K562 (cell line): ENCODE measurements around the gene RHOF. TPM values are rescaled to one million over a fixed set of nuclear protein-coding genes. Genes with fewer than 3 reads are reported as not detected.

ENCODE experiments used
- EHMT2 ChIP-seq: fragments of 450-650 bp; IDR thresholded peaks from 2 replicates; pipeline ENCODE4 v1.6.1; 2018; ENCODE audit warnings: antibody characterized with exemption
- EZH2 ChIP-seq: IDR thresholded peaks from 2 replicates; pipeline ENCODE4 v1.6.1; 2012; ENCODE audit warnings: low read depth, mild to moderate bottlenecking, inconsistent platforms, low read length, borderline replicate concordance
- FUS ChIP-seq: fragments of 200-400 bp; formaldehyde crosslinking; optimal IDR thresholded peaks from 2 replicates; pipeline ENCODE3; 2017; ENCODE audit warnings: low read depth, low read length
- L3MBTL2 ChIP-seq: fragments of 450-650 bp; IDR thresholded peaks from 2 replicates; pipeline ENCODE4 v1.6.1; 2016; ENCODE audit warnings: mild to moderate bottlenecking, moderate library complexity
- MYBL2 ChIP-seq, 2 experiments: fragments of 450-650 bp in 1 of 2; sonication (generic) in 1 of 2; formaldehyde crosslinking in 1 of 2; IDR thresholded peaks; 2 replicates each; pipeline versions ENCODE4 v1.6.1 to v1.8.1; 2017 to 2022; ENCODE audit warnings: borderline replicate concordance in 1 of 2, inconsistent platforms in 1 of 2, low read depth in 1 of 2, mild to moderate bottlenecking in 1 of 2, missing genetic modification reagents in 1 of 2, moderate library complexity in 1 of 2
- NR2F6 ChIP-seq: fragments of 450-650 bp; formaldehyde crosslinking; IDR thresholded peaks from 2 replicates; pipeline ENCODE4 v1.4.0; 2020; ENCODE audit warnings: mild to moderate bottlenecking
- SUPT5H ChIP-seq: fragments of 450-650 bp; IDR thresholded peaks from 2 replicates; pipeline ENCODE4 v1.6.1; 2016
- YBX1 ChIP-seq: fragments of 450-650 bp; IDR thresholded peaks from 2 replicates; pipeline ENCODE4 v1.7.1; 2016; ENCODE audit warnings: mild to moderate bottlenecking
- ZFP1 ChIP-seq: fragments of 450-650 bp; formaldehyde crosslinking; IDR thresholded peaks from 2 replicates; pipeline ENCODE4 v1.4.0; 2020; ENCODE audit warnings: mild to moderate bottlenecking, mixed read lengths
- ZNF133 ChIP-seq: fragments of 250-450 bp; sonication (Bioruptor Pico); IDR thresholded peaks from 2 replicates; pipeline ENCODE4 v1.4.0; 2020; ENCODE audit warnings: mild to moderate bottlenecking
- ZNF699 ChIP-seq: fragments of 250-450 bp; sonication (Bioruptor Pico); IDR thresholded peaks from 2 replicates; pipeline ENCODE4 v1.8.0; 2021; ENCODE audit warnings: mild to moderate bottlenecking, moderate library complexity; ENCODE audit not compliant: insufficient replicate concordance
- ZNF707 ChIP-seq: fragments of 250-450 bp; sonication (Bioruptor Pico); conservative IDR thresholded peaks from 2 replicates; pipeline ENCODE4 v1.8.0; 2022; ENCODE audit warnings: inconsistent platforms, mild to moderate bottlenecking, moderate library complexity
- polyA plus RNA-seq, 8 experiments: library from polyadenylated mRNA; depleted of rRNA in 4 of 8; stranded (reverse) in 5 of 8; unstranded in 3 of 8; fragments of >200 nt; fragmentation: Nextera tagmentation in 2 of 8; fragmentation: Illumina TruSeq in 1 of 8; extraction: Ambion mirVana in 2 of 8; extraction: Trizol in 1 of 8; gene quantifications; 2 replicates each; pipeline versions ENCODE4 v1.2.1 to v1.2.3, GENCODE V29; 2011 to 2014; ENCODE audit warnings: inconsistent platforms in 1 of 8, missing spikeins in 1 of 8
- total RNA-seq, 7 experiments: library from RNA; depleted of rRNA in 6 of 7; stranded (reverse); fragments of >200 nt in 6 of 7; fragmentation: Illumina TruSeq in 2 of 7; extraction: Trizol in 2 of 7; gene quantifications; 2 replicates each; pipeline versions ENCODE4 v1.2.1 to v1.2.3, GENCODE V29; 2011 to 2021; ENCODE audit warnings: low replicate concordance in 1 of 7
- TF ChIP-seq, protein P1 (sequence below): fragments of 250-450 bp; sonication (Bioruptor Pico); IDR thresholded peaks from 2 replicates; pipeline ENCODE4 v1.8.0; 2022; ENCODE audit warnings: inconsistent platforms, mild to moderate bottlenecking, moderate library complexity, borderline replicate concordance
- TF ChIP-seq, protein P2 (sequence below): IDR thresholded peaks from 3 replicates; pipeline ENCODE4 v1.6.1; 2011; ENCODE audit warnings: borderline replicate concordance, mild to moderate bottlenecking, moderate library complexity; ENCODE audit not compliant: insufficient read length; ENCODE audit errors: extremely low read depth
- TF ChIP-seq, protein P3 (sequence below): fragments of 250-450 bp; sonication (Bioruptor Pico); IDR thresholded peaks from 2 replicates; pipeline ENCODE4 v1.4.0; 2020; ENCODE audit warnings: borderline replicate concordance
- TF ChIP-seq, protein P4 (sequence below), 2 experiments: fragments of 450-650 bp; IDR thresholded peaks; 2 replicates each; pipeline ENCODE4 v1.6.1; 2016
- TF ChIP-seq, protein P5 (sequence below): sonication (generic); formaldehyde crosslinking; IDR thresholded peaks from 2 replicates; pipeline ENCODE4 v1.8.0; 2023; ENCODE audit warnings: mild to moderate bottlenecking, missing genetic modification reagents

Gene RHOF
- total and polyA plus RNA-seq, 9 of the 15 experiments (the other 6 are each of a cell fraction or from before 2014, with no cell fraction given) = 0.13 to 10.1 (median 4.0) TPM

DNA sequence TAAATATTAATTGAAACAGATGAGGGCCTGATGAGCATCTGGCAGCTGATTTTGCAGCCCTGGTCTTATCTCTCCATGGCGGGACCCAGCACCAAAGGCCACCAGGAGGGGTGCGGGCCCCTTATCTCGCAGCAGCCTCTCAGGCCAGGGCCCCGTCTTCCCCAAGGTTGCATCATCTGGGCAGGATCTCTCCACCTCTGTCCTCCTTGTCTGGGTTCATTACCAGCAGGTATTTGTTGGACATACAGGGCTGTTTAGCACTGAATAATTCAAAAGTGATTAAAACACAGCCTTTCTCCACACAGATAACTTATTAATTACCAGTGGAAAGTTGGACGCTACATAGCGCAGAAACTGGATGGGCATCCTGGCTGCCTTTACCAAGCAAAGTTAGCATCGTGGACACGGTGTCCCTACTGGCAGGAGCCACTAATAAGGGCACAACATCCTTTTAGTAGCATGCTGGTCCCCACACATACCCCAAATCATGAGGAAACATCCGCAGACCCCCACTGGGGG is 55.1 kb downstream of the RHOF start (continued):
- TF ChIP-seq MYBL2 (IDR thresholded peaks at IDR 0.05; ENCODE audit: low read depth) (no peak), MYBL2 (CRISPR knock-in tag; IDR thresholded peaks at IDR 0.05; ENCODE audit: borderline replicate concordance) (no peak), ZNF133 (CRISPR knock-in tag) (no peak), ZNF707 (CRISPR knock-in tag) (no peak), EZH2 (no peak), FUS (no peak), SUPT5H (no peak), ZFP1 (no peak), NR2F6 (CRISPR knock-in tag) (no peak), L3MBTL2 (peak; percentile 36), ZNF699 (CRISPR knock-in tag) (no peak), EHMT2 (no peak), YBX1 (no peak)
- TF ChIP-seq, protein P1, sequence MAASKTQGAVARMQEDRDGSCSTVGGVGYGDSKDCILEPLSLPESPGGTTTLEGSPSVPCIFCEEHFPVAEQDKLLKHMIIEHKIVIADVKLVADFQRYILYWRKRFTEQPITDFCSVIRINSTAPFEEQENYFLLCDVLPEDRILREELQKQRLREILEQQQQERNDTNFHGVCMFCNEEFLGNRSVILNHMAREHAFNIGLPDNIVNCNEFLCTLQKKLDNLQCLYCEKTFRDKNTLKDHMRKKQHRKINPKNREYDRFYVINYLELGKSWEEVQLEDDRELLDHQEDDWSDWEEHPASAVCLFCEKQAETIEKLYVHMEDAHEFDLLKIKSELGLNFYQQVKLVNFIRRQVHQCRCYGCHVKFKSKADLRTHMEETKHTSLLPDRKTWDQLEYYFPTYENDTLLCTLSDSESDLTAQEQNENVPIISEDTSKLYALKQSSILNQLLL (CRISPR knock-in tag) = no peak
- TF ChIP-seq, protein P2, sequence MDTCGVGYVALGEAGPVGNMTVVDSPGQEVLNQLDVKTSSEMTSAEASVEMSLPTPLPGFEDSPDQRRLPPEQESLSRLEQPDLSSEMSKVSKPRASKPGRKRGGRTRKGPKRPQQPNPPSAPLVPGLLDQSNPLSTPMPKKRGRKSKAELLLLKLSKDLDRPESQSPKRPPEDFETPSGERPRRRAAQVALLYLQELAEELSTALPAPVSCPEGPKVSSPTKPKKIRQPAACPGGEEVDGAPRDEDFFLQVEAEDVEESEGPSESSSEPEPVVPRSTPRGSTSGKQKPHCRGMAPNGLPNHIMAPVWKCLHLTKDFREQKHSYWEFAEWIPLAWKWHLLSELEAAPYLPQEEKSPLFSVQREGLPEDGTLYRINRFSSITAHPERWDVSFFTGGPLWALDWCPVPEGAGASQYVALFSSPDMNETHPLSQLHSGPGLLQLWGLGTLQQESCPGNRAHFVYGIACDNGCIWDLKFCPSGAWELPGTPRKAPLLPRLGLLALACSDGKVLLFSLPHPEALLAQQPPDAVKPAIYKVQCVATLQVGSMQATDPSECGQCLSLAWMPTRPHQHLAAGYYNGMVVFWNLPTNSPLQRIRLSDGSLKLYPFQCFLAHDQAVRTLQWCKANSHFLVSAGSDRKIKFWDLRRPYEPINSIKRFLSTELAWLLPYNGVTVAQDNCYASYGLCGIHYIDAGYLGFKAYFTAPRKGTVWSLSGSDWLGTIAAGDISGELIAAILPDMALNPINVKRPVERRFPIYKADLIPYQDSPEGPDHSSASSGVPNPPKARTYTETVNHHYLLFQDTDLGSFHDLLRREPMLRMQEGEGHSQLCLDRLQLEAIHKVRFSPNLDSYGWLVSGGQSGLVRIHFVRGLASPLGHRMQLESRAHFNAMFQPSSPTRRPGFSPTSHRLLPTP = no peak
- TF ChIP-seq, protein P3, sequence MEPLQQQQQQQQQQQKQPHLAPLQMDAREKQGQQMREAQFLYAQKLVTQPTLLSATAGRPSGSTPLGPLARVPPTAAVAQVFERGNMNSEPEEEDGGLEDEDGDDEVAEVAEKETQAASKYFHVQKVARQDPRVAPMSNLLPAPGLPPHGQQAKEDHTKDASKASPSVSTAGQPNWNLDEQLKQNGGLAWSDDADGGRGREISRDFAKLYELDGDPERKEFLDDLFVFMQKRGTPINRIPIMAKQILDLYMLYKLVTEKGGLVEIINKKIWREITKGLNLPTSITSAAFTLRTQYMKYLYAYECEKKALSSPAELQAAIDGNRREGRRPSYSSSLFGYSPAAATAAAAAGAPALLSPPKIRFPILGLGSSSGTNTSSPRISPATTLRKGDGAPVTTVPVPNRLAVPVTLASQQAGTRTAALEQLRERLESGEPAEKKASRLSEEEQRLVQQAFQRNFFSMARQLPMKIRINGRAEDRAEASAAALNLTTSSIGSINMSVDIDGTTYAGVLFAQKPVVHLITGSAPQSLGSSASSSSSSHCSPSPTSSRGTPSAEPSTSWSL (CRISPR knock-in tag) = no peak
- TF ChIP-seq, protein P4, sequence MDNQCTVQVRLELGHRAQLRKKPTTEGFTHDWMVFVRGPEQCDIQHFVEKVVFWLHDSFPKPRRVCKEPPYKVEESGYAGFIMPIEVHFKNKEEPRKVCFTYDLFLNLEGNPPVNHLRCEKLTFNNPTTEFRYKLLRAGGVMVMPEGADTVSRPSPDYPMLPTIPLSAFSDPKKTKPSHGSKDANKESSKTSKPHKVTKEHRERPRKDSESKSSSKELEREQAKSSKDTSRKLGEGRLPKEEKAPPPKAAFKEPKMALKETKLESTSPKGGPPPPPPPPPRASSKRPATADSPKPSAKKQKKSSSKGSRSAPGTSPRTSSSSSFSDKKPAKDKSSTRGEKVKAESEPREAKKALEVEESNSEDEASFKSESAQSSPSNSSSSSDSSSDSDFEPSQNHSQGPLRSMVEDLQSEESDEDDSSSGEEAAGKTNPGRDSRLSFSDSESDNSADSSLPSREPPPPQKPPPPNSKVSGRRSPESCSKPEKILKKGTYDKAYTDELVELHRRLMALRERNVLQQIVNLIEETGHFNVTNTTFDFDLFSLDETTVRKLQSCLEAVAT (IDR thresholded peaks at IDR 0.05) = no peak
- TF ChIP-seq, protein P5, sequence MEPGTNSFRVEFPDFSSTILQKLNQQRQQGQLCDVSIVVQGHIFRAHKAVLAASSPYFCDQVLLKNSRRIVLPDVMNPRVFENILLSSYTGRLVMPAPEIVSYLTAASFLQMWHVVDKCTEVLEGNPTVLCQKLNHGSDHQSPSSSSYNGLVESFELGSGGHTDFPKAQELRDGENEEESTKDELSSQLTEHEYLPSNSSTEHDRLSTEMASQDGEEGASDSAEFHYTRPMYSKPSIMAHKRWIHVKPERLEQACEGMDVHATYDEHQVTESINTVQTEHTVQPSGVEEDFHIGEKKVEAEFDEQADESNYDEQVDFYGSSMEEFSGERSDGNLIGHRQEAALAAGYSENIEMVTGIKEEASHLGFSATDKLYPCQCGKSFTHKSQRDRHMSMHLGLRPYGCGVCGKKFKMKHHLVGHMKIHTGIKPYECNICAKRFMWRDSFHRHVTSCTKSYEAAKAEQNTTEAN (CRISPR knock-in tag) = no peak
